Loucy (cell line): ENCODE measurements around the gene PCIF1.

Source experiments
- H2AFZ ChIP-seq: fragments of 200-600 bp; sonication (generic); 2 replicates; pipeline ENCODE4 v1.6.0; 2016; ENCODE audit warnings: antibody characterized with exemption, mild to moderate bottlenecking, low read length, moderate library complexity
- H3F3A ChIP-seq: fragments of 200-600 bp; 2 replicates; pipeline ENCODE4 v1.6.0; 2016; ENCODE audit warnings: antibody characterized with exemption, low read depth, mild to moderate bottlenecking
- H3K27me3 ChIP-seq: fragments of 200-600 bp; sonication (generic); 2 replicates; pipeline ENCODE4 v1.6.1; 2014; ENCODE audit warnings: low read length, mild to moderate bottlenecking; ENCODE audit not compliant: insufficient read depth, poor library complexity, severe bottlenecking
- H3K36me3 ChIP-seq: fragments of 200-600 bp; sonication (generic); 2 replicates; pipeline ENCODE4 v1.6.1; 2016; ENCODE audit warnings: low read length; ENCODE audit not compliant: insufficient read depth
- H3K4me1 ChIP-seq: fragments of 200-600 bp; sonication (generic); 2 replicates; pipeline ENCODE4 v1.5.1; 2014; ENCODE audit warnings: low read length, mild to moderate bottlenecking; ENCODE audit not compliant: insufficient read depth, poor library complexity, severe bottlenecking
- H3K4me2 ChIP-seq: fragments of 200-600 bp; sonication (generic); 2 replicates; pipeline ENCODE4 v1.6.0; 2014; ENCODE audit warnings: antibody characterized with exemption, low read length, low read depth, mild to moderate bottlenecking; ENCODE audit not compliant: poor library complexity, severe bottlenecking
- H3K4me3 ChIP-seq: fragments of 200-600 bp; sonication (generic); 2 replicates; pipeline ENCODE4 v1.5.1; 2014; ENCODE audit warnings: low read length, mild to moderate bottlenecking, mixed read lengths; ENCODE audit not compliant: poor library complexity, severe bottlenecking
- H3K79me2 ChIP-seq: fragments of 200-600 bp; sonication (generic); 2 replicates; pipeline ENCODE4 v1.6.1; 2014; ENCODE audit warnings: low read length; ENCODE audit not compliant: insufficient read depth
- H3K9ac ChIP-seq: fragments of 200-600 bp; sonication (generic); 2 replicates; pipeline ENCODE4 v1.6.0; 2014; ENCODE audit warnings: mild to moderate bottlenecking, low read depth, low read length, moderate library complexity; ENCODE audit not compliant: poor library complexity, severe bottlenecking
- H3K9me2 ChIP-seq: fragments of 200-600 bp; sonication (generic); replicated peaks from 2 replicates; pipeline ENCODE4 v1.6.1; 2016; ENCODE audit warnings: low read depth, low read length, mixed read lengths
- H3K9me3 ChIP-seq: fragments of 200-600 bp; sonication (generic); 2 replicates; pipeline ENCODE4 v1.6.1; 2014; ENCODE audit warnings: mild to moderate bottlenecking, antibody characterized with exemption, low read length, low read depth; ENCODE audit not compliant: insufficient read depth
- H4K20me1 ChIP-seq: fragments of 200-600 bp; sonication (generic); 2 replicates; pipeline ENCODE4 v1.6.0; 2014; ENCODE audit warnings: antibody characterized with exemption, low read length, mild to moderate bottlenecking; ENCODE audit not compliant: insufficient read depth, poor library complexity, severe bottlenecking
- CTCF ChIP-seq: fragments of 200-600 bp; sonication (generic); conservative IDR thresholded peaks from 2 replicates; pipeline ENCODE4 v1.5.1; 2014; ENCODE audit warnings: mild to moderate bottlenecking, antibody characterized with exemption, low read length
- EZH2phosphoT487 ChIP-seq: fragments of 200-600 bp; IDR thresholded peaks from 2 replicates; pipeline ENCODE4 v1.6.1; 2018; ENCODE audit warnings: antibody characterized with exemption, mild to moderate bottlenecking, moderate library complexity, borderline replicate concordance

Gene PCIF1

GRCh38 chr20:45997187-45997586 lies 62.7 kb downstream of the PCIF1 start:
- H3K36me3 ChIP-seq = no peaks in the 10 kb centered on the region
- no peak overlapping the region for H2AFZ ChIP-seq
- H3K27me3 ChIP-seq = no peaks in the 10 kb centered on the region
- H3K9ac ChIP-seq = no peak overlapping the region
- no peak for TF ChIP-seq CTCF
- TF ChIP-seq EZH2phosphoT487 = no peak
- H3F3A ChIP-seq = no peaks in the 10 kb centered on the region
- no peaks in the 10 kb centered on the region for H4K20me1 ChIP-seq
- no peaks in the 10 kb centered on the region for H3K9me2 ChIP-seq
- peaks cover 42% of the 10 kb centered on the region for H3K4me1 ChIP-seq
- no peak overlapping the region for H3K4me2 ChIP-seq
- H3K4me3 ChIP-seq = no peak overlapping the region
- H3K9me3 ChIP-seq = no peaks in the 10 kb centered on the region
- no peaks in the 10 kb centered on the region for H3K79me2 ChIP-seq
